ENCODE data around the gene COMMD3. TPM values are rescaled to one million over a fixed set of nuclear protein-coding genes. Genes with fewer than 3 reads are reported as not detected.

Gene COMMD3
- total RNA-seq, 1 experiment from 2014 or later: 2.6 TPM

GRCh38 chr10:22334414-22335172, 18.4 kb downstream of the COMMD3 start (continued):
- no peak for TF ChIP-seq GRHL2 (CRISPR knock-in tag; IDR thresholded peaks at IDR 0.05; ENCODE audit: insufficient replicate concordance, severe bottlenecking)
- peak; percentile 93 for TF ChIP-seq IRF1 (CRISPR knock-in tag; IDR thresholded peaks at IDR 0.05)
- no peak for TF ChIP-seq CDX4 (CRISPR knock-in tag; IDR thresholded peaks at IDR 0.05; ENCODE audit: borderline replicate concordance)
- TF ChIP-seq CTCF (IDR thresholded peaks at IDR 0.05): no peak
- peak; percentile 98 for TF ChIP-seq E2F5 (CRISPR knock-in tag; IDR thresholded peaks at IDR 0.05)
- TF ChIP-seq FOXJ3 (CRISPR knock-in tag; IDR thresholded peaks at IDR 0.05; ENCODE audit: borderline replicate concordance): 0 out of 2 replicates have a peak, but pooled peaks have one; percentile 58
- TF ChIP-seq CREM (CRISPR knock-in tag; IDR thresholded peaks at IDR 0.05): peak; percentile 71; the same call in 1 of the 2 replicates
- no peak for TF ChIP-seq JAZF1 (CRISPR knock-in tag; IDR thresholded peaks at IDR 0.05)
- no peak for TF ChIP-seq ZNF423 (CRISPR knock-in tag; IDR thresholded peaks at IDR 0.05)
- peak; percentile 95; the same call in 1 of the 2 replicates for TF ChIP-seq MYBL2 (CRISPR knock-in tag; IDR thresholded peaks at IDR 0.05)
- peak; percentile 88; the same call in 1 of the 2 replicates for TF ChIP-seq AFF4 (CRISPR knock-in tag; IDR thresholded peaks at IDR 0.05; ENCODE audit: borderline replicate concordance)
- peak; percentile 42 for TF ChIP-seq NFYB (CRISPR knock-in tag; conservative IDR thresholded peaks at IDR 0.05; ENCODE audit: low read depth)
- TF ChIP-seq HMGXB4 (CRISPR knock-in tag; IDR thresholded peaks at IDR 0.05): peak; percentile 86
- peak; percentile 34; the same call in 1 of the 2 replicates for TF ChIP-seq ATF3 (CRISPR knock-in tag; conservative IDR thresholded peaks at IDR 0.05)
- peak; percentile 90 for TF ChIP-seq ZNF121 (CRISPR knock-in tag; IDR thresholded peaks at IDR 0.05)
- TF ChIP-seq ZNF512 (CRISPR knock-in tag; IDR thresholded peaks at IDR 0.05; ENCODE audit: borderline replicate concordance): no peak; the same call in 1 of the 2 replicates
- TF ChIP-seq ZNF281 (CRISPR knock-in tag; IDR thresholded peaks at IDR 0.05): peak; percentile 96; the same call in 1 of the 2 replicates
- no peak for TF ChIP-seq NFATC4 (CRISPR knock-in tag; IDR thresholded peaks at IDR 0.05)
- no peak for TF ChIP-seq GABPB1 (CRISPR knock-in tag; IDR thresholded peaks at IDR 0.05)
- TF ChIP-seq MXD4 (CRISPR knock-in tag; IDR thresholded peaks at IDR 0.05; ENCODE audit: borderline replicate concordance): no peak
- peak; percentile 81; the same call in 1 of the 2 replicates for TF ChIP-seq KAT7 (CRISPR knock-in tag; IDR thresholded peaks at IDR 0.05; ENCODE audit: borderline replicate concordance)
- peak; percentile 94 for TF ChIP-seq TEAD1 (CRISPR knock-in tag; IDR thresholded peaks at IDR 0.05)
- TF ChIP-seq SOX15 (CRISPR knock-in tag; IDR thresholded peaks at IDR 0.05): no peak
- TF ChIP-seq ZNF671 (CRISPR knock-in tag; IDR thresholded peaks at IDR 0.05): no peak
